Stimulated activated CD4-positive, alpha-beta T cell treated with anti-CD3 and anti-CD28 coated beads, Interleukin-1b, Interleukin-23, amount 100 ng/mL, for 1 hour (primary cell): Measurements from ENCODE around the gene FILIP1.
A peak's percentile ranks its signal among the peaks of the same experiment; 100 is the strongest.

Experiments
- DNase-seq, 2 donors: peaks; one replicate each; pipeline ENCODE4 v3.0.0-alpha.2; 2020; ENCODE audit warnings: low read depth in 2 of 2

Gene FILIP1, protein sequence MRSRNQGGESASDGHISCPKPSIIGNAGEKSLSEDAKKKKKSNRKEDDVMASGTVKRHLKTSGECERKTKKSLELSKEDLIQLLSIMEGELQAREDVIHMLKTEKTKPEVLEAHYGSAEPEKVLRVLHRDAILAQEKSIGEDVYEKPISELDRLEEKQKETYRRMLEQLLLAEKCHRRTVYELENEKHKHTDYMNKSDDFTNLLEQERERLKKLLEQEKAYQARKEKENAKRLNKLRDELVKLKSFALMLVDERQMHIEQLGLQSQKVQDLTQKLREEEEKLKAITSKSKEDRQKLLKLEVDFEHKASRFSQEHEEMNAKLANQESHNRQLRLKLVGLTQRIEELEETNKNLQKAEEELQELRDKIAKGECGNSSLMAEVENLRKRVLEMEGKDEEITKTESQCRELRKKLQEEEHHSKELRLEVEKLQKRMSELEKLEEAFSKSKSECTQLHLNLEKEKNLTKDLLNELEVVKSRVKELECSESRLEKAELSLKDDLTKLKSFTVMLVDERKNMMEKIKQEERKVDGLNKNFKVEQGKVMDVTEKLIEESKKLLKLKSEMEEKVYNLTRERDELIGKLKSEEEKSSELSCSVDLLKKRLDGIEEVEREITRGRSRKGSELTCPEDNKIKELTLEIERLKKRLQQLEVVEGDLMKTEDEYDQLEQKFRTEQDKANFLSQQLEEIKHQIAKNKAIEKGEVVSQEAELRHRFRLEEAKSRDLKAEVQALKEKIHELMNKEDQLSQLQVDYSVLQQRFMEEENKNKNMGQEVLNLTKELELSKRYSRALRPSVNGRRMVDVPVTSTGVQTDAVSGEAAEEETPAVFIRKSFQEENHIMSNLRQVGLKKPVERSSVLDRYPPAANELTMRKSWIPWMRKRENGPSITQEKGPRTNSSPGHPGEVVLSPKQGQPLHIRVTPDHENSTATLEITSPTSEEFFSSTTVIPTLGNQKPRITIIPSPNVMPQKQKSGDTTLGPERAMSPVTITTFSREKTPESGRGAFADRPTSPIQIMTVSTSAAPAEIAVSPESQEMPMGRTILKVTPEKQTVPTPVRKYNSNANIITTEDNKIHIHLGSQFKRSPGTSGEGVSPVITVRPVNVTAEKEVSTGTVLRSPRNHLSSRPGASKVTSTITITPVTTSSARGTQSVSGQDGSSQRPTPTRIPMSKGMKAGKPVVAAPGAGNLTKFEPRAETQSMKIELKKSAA (N-terminal part only)

DNA sequence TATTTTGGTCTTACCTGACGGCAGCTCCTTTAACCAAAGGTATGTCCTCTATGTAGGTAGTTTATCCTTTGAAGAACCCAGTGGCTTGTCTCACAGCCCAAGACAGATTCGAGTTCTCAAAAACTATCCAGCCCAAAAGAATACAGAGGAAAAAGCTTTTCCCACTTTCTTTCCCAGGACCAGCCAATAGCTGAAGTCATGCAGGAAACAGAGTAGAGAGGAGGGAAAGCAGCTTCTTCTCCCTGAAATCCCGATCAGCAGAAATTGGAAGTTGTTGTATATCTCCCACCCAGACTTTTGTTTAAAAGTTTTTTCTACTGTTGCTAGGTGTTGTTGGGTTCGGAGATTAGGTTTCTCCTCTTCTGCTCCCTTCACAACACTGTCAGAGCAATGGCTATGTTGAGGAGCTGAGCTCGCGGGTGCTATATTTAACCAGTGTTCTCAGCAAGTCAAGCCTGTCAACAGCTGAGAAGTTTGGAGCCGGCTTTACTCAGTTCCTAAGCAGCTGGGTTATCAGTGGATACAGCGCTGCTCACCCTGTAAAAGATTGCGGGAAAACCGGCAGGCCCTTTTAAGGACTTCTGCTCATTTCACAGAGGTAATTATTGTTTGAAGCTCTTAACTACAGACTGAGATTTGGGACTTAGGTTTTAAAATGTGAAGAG lies at the start of gene FILIP1:
Gene FILIP1, minus strand, starts transcription at position 401 of the 665 bp plus-strand sequence. CDS start 78,828 bp downstream, outside the sequence.
- no peak for DNase-seq

- no peak for DNase-seq
Observed at GRCh38 chr6:75543311-75543710, 49.7 kb upstream of the FILIP1 start.

GRCh38 chr6:75539136-75539535 lies 45.5 kb upstream of the FILIP1 start:
- DNase-seq: no peak

DNA sequence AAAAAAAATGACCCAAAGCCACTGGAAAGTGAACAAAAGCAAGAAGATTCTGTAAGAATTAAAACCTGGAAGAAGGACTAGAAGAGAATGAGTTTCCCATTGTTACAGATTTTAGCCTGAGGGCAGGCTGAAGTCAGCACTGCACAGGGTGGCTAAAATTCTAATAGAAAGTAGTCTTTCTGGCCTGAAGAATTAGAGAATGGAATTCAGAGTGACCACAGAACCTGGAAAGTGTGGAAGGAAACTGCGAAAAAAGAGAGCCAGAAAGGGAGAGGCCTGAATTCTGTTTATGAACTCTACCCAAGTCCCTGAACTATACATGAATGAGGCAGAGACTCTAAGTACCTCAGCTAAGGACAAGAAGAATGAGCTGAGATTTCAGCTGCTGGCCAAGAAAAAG lies 38.9 kb upstream of the FILIP1 start:
- no peak for DNase-seq

GRCh38 chr6:75531174-75531573 lies 37.6 kb upstream of the FILIP1 start:
- DNase-seq: no peak

- DNase-seq: no peak
Observed at GRCh38 chr6:75530696-75531095, 37.1 kb upstream of the FILIP1 start.

DNA sequence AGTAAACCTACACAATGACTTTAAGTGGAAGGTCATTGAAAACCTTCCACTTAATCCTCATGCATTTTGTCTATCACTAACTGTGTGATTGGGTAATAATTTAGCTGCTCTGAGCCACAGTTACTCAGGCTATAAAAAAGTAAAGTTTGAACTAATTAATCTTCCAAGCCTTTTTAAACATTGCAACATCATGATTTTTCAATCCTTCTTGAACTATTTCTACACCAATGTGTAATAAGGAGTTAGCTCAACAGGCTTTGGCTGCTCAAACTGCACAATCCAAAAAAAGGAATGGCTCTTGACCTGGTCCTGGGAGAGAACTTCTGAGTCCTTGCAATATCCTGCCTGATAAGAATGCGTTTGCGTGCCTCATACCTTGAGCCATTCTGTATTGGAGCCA lies 34.8 kb upstream of the FILIP1 start:
- no peak for DNase-seq

DNA sequence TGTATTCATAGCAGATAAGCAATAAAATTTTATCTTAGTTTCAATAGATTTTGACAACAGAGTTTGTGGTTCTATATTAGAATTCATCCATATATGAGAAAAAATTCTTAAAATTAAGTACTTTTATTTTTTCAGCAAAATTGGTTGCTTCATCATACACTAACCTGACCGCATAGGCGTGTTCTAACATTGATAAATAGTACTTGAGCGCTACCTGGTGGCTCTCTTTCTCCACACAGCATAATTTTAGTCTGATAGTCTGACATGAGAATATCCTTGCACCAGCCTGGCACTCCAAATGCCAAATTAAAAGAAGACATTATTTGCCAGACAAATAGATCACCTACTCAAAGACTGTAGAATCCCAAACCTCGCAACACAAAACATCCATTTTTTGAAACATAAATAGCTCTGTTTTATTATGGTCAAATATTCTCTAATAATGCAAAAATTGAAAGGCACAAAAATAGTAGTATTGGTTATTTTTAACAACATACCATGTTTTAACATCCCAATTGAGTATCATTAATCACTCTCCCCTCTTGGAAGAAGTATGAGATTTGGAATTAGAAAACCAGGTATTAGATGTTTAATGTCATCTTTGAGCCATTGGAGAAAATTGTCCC lies 33.0 kb upstream of the FILIP1 start:
- DNase-seq: peak; percentile 7 to 13

GRCh38 chr6:75525682-75526081 lies 32.1 kb upstream of the FILIP1 start:
- DNase-seq: no peak

DNA sequence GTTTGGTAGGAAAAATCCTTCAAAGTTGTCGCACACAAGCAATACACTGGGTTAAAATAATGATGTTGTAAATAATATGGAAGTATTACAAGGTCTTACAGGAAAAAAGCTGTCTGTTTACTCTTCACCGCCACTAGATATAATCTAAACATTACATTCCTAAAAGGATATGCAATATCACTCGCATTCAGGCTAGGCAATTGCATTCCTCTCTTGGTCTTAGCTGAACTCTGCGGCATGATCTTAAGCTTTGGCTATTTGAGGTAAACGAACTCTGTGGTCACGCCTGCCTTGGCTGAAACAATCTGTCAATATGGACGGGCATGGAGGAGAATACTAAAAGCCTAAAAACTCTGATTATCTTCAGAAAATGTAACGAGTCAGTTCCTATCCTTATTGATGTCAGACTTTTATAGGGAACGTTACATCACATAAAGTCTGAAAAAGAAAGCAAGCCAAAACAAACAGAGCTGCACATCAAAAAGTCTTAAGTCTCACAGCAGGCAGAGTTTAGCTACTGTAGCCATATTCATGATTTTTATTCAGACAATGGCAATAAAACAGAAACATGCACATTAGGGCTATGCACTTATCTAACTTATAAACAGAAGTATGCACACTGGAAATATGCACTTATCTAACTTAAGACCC lies 30.8 kb upstream of the FILIP1 start:
- no peak for DNase-seq

DNA sequence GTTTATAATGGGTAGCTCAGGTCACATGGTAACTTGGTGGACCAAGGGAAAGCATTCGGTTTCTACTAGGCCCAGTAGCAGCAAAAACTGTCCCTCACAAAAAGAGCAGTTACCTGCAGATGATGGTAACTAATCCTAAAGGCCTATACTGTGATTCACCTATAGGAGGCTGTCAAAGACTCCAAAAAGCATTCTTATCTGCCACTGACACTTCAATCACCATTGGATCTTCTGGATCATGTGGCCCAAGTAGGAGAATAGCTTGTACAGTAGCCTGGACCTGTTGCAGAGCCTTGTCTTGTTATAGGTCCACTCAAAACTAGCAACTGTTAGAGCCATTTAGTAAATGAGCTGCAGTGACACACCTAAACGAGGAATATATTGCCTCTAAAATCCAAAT lies 23.2 kb upstream of the FILIP1 start:
- DNase-seq: no peak

- DNase-seq: no peak
Observed at GRCh38 chr6:75512591-75512990, 19.0 kb upstream of the FILIP1 start.

DNA sequence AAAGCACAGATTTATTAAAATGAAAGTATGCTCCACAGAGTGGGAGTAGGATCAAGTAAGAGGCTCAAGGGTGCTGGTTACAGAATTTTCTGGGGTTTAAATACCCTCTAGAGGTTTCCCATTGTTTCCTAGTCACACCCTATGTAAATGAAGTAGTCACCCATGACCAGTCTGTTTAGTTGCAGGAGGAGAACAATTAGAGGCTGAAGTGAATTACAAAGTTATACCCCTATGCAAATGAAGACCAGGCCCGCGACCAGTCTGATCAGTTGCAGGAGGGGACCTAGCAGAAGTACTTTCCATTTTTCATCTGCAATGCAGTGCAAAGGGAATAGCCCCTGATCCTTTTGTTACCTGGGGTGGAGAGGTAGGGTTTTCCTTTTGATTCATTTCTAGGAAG lies 11.8 kb upstream of the FILIP1 start:
- DNase-seq: no peak

- DNase-seq: no peak
Observed at GRCh38 chr6:75504465-75505222, 11.0 kb upstream of the FILIP1 start.

- DNase-seq: no peak
Observed at GRCh38 chr6:75503291-75503690, 9.7 kb upstream of the FILIP1 start.

DNA sequence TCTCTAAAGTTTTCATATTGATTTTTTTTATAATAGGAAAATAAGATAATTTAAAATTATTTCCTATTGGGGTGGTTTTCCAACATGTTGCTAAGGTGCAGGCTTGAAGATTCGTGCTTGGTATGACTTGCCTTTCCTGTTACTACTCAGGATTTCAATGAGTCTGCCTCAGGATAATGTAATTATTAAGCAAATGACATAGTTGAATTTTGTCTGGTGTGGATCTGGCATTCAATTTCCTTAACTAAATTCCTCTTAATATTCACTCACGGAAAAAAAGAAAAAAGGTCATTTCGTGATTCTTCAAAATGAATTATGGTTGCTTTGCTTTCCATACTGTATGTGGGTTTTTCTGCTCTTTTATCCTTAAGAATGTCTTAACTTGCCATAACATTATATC lies 9.3 kb upstream of the FILIP1 start:
- DNase-seq: no peak

DNA sequence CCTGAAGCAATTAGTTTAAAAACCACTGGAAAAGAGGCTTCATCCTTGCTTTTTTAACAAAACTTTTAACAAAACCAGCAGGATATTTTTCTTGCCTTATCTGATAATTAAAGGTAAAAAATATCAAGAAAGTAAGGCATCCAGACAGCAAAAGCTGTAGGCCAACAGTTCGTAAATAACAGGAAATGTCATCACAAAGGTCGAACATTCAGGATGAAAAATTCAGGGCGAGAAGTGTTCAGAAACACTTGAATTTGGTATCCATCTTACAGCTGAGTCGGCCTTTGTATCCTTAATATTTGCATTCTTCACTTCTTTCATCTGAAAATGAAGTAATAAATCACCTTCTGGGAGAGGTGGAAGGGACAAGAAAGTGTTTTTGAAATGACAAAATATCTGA lies 8.2 kb upstream of the FILIP1 start:
- DNase-seq: no peak

DNA sequence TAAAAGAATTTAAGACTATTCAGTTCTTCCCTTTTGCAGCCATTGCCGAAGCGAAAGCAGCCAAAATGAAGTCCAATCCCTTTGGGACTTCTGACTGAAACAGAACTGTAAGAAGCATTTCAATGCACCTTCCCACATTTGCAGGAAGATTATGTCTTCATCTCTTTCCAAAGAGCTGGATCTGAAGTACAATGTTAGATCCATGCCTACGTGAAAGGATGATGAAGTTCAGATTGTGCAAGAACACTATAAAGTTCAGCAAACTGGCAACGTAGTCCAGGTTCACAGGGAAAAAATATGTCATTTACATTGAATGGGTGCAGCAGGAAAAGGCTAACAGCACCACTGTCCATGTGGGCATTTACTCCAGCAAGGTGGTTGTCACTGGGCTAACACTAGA lies 6.0 kb upstream of the FILIP1 start:
- DNase-seq: no peak

GRCh38 chr6:75498862-75499261 lies 5.3 kb upstream of the FILIP1 start:
- no peak for DNase-seq

GRCh38 chr6:75497994-75498393 lies 4.4 kb upstream of the FILIP1 start:
- DNase-seq: no peak
